ENCODE results near the gene POLE4. TPM values are rescaled to one million over a fixed set of nuclear protein-coding genes. Genes with fewer than 3 reads are reported as not detected.

The POLE4 gene
- total and polyA plus RNA-seq, 11 donors, result 12.9 to 73.3 (median 38.0) TPM

- Histone ChIP-seq H3K27me3 (peaks cover 0 to 5% (median 0%) of the 10 kb centered on the region in 9 donors), H3K9me3 (no peaks in the 10 kb centered on the region), H3K4me1 (no peaks in the 10 kb centered on the region), H3K4me3 (no peak overlapping the region), H3K36me3 (no peaks in the 10 kb centered on the region), H3K27ac (no peak overlapping the region)
- TF ChIP-seq CTCF (IDR thresholded peaks at IDR 0.05), result no peak
- no peak for TF ChIP-seq POLR2A (IDR thresholded peaks at IDR 0.05)
- ATAC-seq (no peak), DNase-seq (no peak)
- WGBS, 4 donors, result 85 to 90% (median 87%) methylated on average over 7 of the region's 7 CpGs
- intact Hi-C loops (cut with DNase I), result no loop called here
These were observed 18.3 kb upstream of the POLE4 start for GRCh38 chr2:74939919-74940812.

GRCh38 chr2:74941284-74941683 lies 17.2 kb upstream of the POLE4 start:
- Histone ChIP-seq H3K27ac (no peak overlapping the region), H3K36me3 (no peaks in the 10 kb centered on the region), H3K9me3 (no peaks in the 10 kb centered on the region), H3K4me1 (no peaks in the 10 kb centered on the region), H3K4me3 (no peak overlapping the region), H3K27me3 (peaks cover 0 to 5% (median 0%) of the 10 kb centered on the region in 9 donors)
- TF ChIP-seq CTCF (IDR thresholded peaks at IDR 0.05) (no peak), POLR2A (IDR thresholded peaks at IDR 0.05) (no peak)
- WGBS, 4 donors, result 89 to 97% (median 93%) methylated on average over 3 of the region's 3 CpGs
- intact Hi-C loops (cut with DNase I), result no loop called here
- ATAC-seq (no peak), DNase-seq (no peak)

- Histone ChIP-seq H3K27me3 (peaks cover 0 to 4% (median 0%) of the 10 kb centered on the region in 9 donors), H3K9me3 (no peaks in the 10 kb centered on the region), H3K36me3 (no peaks in the 10 kb centered on the region), H3K27ac (no peak overlapping the region), H3K4me3 (no peak overlapping the region), H3K4me1 (no peaks in the 10 kb centered on the region)
- DNase-seq (no peak), ATAC-seq (no peak)
- TF ChIP-seq POLR2A (IDR thresholded peaks at IDR 0.05), result no peak
- no peak for TF ChIP-seq CTCF (IDR thresholded peaks at IDR 0.05)
- 55 to 72% (median 64%) methylated on average over 5 of the region's 5 CpGs for WGBS, 4 donors
- intact Hi-C loops (cut with DNase I), result no loop called here
These were observed 16.2 kb upstream of the POLE4 start for GRCh38 chr2:74942263-74942662.

- H3K27ac ChIP-seq, result no peak overlapping the region
- H3K36me3 ChIP-seq, result no peaks in the 10 kb centered on the region
- intact Hi-C loops (cut with DNase I), result no loop called here
- DNase-seq (no peak), ATAC-seq (no peak)
- no peak overlapping the region for H3K4me3 ChIP-seq
- WGBS, 4 donors, result 87 to 98% (median 89%) methylated on average over 4 of the region's 4 CpGs
- no peak for TF ChIP-seq POLR2A (IDR thresholded peaks at IDR 0.05)
- TF ChIP-seq CTCF (IDR thresholded peaks at IDR 0.05), result no peak
- no peaks in the 10 kb centered on the region for H3K4me1 ChIP-seq
- H3K9me3 ChIP-seq, result peaks cover 0 to 7% (median 0%) of the 10 kb centered on the region in 12 donors
- no peaks in the 10 kb centered on the region for H3K27me3 ChIP-seq
These were observed 13.3 kb upstream of the POLE4 start for GRCh38 chr2:74944987-74945787.

All from heart left ventricle (tissue), 16 donors.